ENCODE measurements around the gene SYP.
A peak's percentile ranks its signal among the peaks of the same experiment; 100 is the strongest.

DNA sequence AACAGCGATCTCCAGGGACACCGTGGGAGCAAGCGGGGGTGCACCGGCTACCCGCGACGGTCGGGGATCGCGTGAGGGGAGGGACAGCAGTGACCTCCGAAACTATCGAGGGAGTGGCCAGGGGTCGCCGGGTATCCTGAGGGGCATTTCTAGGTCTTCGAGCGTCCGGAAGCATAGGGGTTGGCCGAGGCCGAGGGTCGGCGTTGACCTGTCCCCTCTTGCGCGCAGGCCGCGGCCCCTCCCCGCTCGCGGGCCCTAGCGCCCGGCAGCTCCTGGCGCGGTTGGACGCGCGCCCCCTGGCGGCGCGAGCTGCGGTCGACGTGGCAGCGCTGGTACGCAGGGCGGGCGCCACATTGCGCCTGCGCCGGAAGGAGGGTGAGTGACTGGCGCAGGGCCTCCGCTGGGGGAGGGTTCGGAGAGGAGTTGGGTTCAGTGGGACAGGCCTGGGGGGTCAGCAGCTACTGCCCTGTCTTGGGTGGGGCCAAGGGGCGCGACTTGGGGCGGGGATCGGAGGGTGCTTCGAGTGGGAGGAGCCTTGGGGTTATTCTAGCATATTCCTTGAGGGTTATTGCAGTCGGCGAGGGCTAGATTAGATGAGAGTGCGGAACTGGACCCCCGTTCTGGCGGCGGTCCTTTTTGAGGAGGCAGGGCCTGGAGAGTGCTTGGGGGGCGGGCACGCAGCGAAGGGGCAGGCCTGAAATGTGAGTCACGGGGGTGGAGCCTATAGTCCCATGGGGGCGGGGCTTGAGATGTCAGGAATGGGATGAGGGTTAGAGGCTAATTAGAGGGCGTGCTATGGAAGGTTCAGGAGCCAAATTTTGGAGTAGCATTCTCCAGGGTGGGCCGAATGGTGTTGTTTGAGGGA, 36.2 kb downstream of the SYP start:
- TF ChIP-seq POLR2A (IDR thresholded peaks at IDR 0.05) (peak in 1 of 2 donors; percentile 67), CTCF (IDR thresholded peaks at IDR 0.05) (peak; percentile 70 to 94 (median 86))
